Measurements from ENCODE around the gene ROBO1.

Gene ROBO1

GRCh38 chr3:79436387-79436786, 331.4 kb downstream of the ROBO1 start:
- no peak for DNase-seq

- DNase-seq, result no peak
Measured at GRCh38 chr3:79427081-79427480, 340.7 kb downstream of the ROBO1 start.

GRCh38 chr3:79424811-79425210, 343.0 kb downstream of the ROBO1 start:
- no peak for DNase-seq

GRCh38 chr3:79423417-79423816, 344.4 kb downstream of the ROBO1 start:
- no peak for DNase-seq

- no peak for DNase-seq
Measured at GRCh38 chr3:79421273-79421672, 346.5 kb downstream of the ROBO1 start.

GRCh38 chr3:79418855-79419621, 348.8 kb downstream of the ROBO1 start:
- DNase-seq, result no peak

- DNase-seq, result no peak
Measured at GRCh38 chr3:79415356-79415755, 352.4 kb downstream of the ROBO1 start.

- DNase-seq, result no peak
Measured at GRCh38 chr3:79414806-79415205, 353.0 kb downstream of the ROBO1 start.

GRCh38 chr3:79414035-79414434, 353.8 kb downstream of the ROBO1 start:
- DNase-seq, result no peak

- DNase-seq, result no peak
Measured at GRCh38 chr3:79412537-79412936, 355.3 kb downstream of the ROBO1 start.

GRCh38 chr3:79410617-79411016, 357.2 kb downstream of the ROBO1 start:
- no peak for DNase-seq

- DNase-seq, result no peak
Measured at GRCh38 chr3:79410136-79410535, 357.7 kb downstream of the ROBO1 start.

GRCh38 chr3:79406175-79406574, 361.6 kb downstream of the ROBO1 start:
- no peak for DNase-seq

- no peak for DNase-seq
Measured at GRCh38 chr3:79405183-79405582, 362.6 kb downstream of the ROBO1 start.

- no peak for DNase-seq
Measured at GRCh38 chr3:79396595-79396994, 371.2 kb downstream of the ROBO1 start.

GRCh38 chr3:79392479-79392878, 375.3 kb downstream of the ROBO1 start:
- no peak for DNase-seq

- DNase-seq, result no peak
Measured at GRCh38 chr3:79390352-79390751, 377.4 kb downstream of the ROBO1 start.

GRCh38 chr3:79385211-79385610, 382.6 kb downstream of the ROBO1 start:
- no peak for DNase-seq

GRCh38 chr3:79383402-79384012, 384.3 kb downstream of the ROBO1 start:
- DNase-seq, result no peak

GRCh38 chr3:79380581-79380980, 387.2 kb downstream of the ROBO1 start:
- DNase-seq, result no peak

GRCh38 chr3:79378064-79378463, 389.7 kb downstream of the ROBO1 start:
- DNase-seq, result no peak

- DNase-seq, result no peak
Measured at GRCh38 chr3:79369306-79369705, 398.5 kb downstream of the ROBO1 start.

GRCh38 chr3:79368403-79368802, 399.4 kb downstream of the ROBO1 start:
- no peak for DNase-seq

GRCh38 chr3:79367803-79368202, 400.0 kb downstream of the ROBO1 start:
- DNase-seq, result no peak

GRCh38 chr3:79367066-79367465, 400.7 kb downstream of the ROBO1 start:
- no peak for DNase-seq

Measured in activated CD4-positive, alpha-beta T cell treated with anti-CD3 and anti-CD28 coated beads, Interleukin-2, amount 50 U/mL, for 4 hours (primary cell).